GM12864 (cell line): Measurements from ENCODE around the gene NOS3.

Experiments used
- DNase-seq: peaks from one replicate; pipeline ENCODE4 v3.0.0-alpha.2; 2011; ENCODE audit warnings: low read depth
- H3K4me3 ChIP-seq: 2 replicates; pipeline ENCODE4 v1.5.1; 2011; ENCODE audit warnings: mild to moderate bottlenecking, low read depth, low read length, control low read depth
- TF ChIP-seq, protein P1 (sequence below): IDR thresholded peaks from 2 replicates; pipeline ENCODE4 v1.5.1; 2011; ENCODE audit warnings: low read depth, mild to moderate bottlenecking, moderate library complexity, low read length, control low read depth, inconsistent platforms; ENCODE audit errors: missing control alignments

The NOS3 gene

DNA sequence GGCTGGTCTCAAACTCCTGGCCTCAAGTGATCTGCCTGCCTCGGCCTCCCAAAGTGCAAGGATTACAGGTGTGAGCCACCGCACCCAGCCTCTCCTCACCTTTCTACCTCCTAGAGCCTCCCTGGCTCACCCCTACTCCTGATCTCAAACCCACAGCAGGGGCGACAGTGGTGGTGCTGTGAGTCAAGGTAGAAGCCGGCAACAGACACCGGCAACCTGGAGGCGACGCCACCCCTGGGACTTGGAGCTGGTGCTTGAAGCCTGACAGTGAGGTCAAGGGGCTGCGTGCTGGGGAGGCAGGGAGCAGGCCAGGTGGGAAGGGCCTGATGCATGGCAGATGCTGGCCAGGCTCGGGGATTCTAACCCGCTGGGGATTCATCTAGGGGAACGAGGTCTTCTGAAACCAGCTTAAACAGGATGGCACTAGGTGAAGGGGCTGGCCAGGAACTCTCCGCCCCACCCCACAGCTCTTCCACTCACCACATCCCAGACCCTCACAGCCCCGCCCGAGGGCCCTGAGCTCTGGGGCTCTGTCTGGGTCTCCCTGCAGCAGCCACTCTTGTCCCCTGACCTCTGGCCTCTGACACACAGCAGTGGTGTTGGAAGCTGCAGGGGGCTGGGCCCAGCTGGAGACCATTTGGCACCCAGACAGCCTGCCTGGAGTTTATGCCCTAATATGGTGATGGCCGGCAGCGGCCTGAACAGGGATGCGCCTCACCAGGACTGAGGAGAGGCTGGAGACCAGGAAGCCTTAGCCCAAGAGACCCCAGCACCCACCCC lies 29.1 kb upstream of the NOS3 start:
- H3K4me3 ChIP-seq = no peak overlapping the region
- TF ChIP-seq, protein P1, sequence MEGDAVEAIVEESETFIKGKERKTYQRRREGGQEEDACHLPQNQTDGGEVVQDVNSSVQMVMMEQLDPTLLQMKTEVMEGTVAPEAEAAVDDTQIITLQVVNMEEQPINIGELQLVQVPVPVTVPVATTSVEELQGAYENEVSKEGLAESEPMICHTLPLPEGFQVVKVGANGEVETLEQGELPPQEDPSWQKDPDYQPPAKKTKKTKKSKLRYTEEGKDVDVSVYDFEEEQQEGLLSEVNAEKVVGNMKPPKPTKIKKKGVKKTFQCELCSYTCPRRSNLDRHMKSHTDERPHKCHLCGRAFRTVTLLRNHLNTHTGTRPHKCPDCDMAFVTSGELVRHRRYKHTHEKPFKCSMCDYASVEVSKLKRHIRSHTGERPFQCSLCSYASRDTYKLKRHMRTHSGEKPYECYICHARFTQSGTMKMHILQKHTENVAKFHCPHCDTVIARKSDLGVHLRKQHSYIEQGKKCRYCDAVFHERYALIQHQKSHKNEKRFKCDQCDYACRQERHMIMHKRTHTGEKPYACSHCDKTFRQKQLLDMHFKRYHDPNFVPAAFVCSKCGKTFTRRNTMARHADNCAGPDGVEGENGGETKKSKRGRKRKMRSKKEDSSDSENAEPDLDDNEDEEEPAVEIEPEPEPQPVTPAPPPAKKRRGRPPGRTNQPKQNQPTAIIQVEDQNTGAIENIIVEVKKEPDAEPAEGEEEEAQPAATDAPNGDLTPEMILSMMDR = no peak
- no peak for DNase-seq

DNA sequence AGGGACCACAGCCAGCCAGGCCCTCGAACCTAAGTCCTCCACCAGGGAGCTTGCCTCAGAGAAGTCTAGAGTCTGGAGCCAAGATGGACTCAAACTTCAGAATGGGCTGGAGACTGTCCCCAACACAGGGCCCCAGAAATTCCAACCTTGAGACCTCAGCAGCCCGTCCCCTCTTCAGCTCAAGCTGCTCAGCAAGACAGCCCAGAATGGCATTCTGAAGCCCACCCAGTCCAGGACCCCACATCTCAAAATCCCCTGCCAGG lies 28.6 kb upstream of the NOS3 start:
- TF ChIP-seq, protein P1 = no peak
- no peak for DNase-seq
- H3K4me3 ChIP-seq = no peak overlapping the region

DNA sequence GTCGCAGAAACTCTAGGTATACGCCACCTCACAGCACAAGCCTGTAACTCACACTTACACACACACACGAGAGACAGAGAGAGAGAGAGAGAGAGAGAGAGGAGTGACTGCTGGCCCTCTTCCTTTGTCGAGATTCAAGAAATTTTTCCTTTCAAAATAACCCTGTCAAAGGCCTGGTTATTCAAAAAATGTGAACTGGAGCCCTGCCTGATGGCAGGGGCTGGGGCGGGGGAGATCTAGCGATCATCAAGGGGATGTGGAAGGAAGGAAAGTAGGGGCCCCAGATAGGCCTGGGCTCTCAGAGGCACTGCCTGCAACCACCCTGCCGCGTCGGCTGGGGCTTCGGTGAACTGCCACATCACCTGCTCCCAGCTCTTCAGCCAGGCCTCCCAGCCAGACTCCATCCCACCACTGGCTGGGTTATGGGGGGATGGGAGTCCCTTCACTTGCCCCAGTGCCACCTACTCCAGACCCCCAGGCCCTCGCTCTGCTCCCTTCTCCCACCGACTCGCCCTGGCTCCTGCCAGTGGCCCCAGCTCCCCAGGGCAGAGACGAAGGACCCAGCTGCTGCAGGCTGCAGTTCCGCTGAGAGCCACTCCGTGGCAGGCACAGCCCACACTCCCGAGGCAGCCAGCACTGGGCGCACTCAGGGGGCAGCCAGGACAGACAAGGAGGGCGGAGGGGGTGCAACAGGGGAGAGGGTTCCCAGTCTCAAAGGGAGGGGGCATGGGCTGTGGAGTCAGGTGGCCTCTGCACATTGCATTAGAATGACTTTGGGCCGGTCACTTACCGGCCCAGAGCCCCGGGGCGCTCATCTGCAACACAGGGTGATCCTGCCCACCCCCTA lies 28.0 kb upstream of the NOS3 start:
- TF ChIP-seq, protein P1 = peak; percentile 97
- DNase-seq = no peak
- no peak overlapping the region for H3K4me3 ChIP-seq

DNA sequence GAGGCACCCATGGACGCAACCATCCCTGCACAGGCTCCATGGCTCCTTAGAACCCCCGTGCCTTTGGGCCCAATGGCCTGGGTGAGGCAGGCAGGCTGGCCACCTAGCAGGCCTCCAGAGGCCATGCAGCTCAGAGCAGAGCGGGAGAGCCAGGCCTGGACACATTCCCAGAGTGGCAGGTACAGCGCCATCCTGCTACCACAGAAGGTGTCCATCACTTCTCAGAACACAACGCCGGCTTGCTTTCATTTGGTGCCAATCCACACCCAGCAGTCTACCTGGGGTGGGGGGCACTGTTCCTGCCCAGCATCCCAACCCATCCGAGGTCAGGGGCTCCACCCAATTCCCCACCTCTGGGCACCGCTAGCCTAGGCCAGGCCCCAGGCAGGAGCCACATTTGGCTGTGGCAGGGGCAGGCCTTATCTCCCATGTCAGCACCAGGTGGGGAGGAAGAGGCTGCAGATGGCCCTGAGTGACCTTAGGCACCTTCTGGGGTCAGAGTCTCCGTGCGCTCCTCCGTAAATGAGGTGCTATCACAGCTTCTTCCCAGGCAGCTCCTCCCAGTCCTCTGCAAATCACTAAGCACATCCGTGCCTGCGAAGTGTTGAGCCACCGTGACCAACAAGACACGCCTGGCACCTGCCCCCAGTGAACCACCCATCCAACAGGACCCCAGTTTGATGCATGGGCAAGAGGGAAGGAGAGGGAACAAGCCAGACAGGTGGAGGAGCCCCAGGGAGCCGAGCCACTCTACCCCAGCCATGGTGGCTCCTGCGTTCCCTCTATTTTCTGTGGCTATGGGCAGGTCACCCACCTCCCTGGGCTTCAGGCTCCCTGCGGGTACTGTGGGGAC lies 26.9 kb upstream of the NOS3 start:
- TF ChIP-seq, protein P1 = no peak

DNA sequence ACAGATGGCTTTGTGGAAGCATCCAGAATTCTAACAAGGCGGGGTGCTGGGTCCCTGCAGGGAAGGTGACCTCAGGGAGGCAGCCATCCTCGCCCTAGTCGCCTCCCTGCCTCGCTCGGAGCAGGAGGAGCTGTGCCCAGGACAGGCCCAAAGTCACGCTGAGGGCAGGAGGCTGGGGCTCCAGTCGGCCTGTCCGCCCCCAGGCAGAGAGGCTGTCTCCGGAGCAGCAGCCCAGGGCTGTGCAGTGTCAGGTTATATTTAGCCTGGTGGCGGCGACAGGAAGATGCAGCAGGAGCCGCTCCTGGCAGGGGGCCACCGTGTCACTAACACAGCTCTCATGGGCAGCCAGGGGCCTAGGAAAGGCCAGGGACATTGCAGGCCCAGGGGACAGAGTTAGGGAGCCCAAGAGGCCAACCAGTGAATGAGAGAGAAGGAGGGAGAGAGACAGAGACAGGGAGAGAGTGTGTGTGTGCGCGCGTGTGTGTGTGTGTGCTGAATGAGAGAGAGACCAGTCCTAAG lies 26.2 kb upstream of the NOS3 start:
- TF ChIP-seq, protein P1 = no peak
- DNase-seq = no peak
- H3K4me3 ChIP-seq = no peak overlapping the region

More for the DNA sequence above, 26.9 kb upstream of the NOS3 start:
- H3K4me3 ChIP-seq = no peak overlapping the region
- DNase-seq = no peak

DNA sequence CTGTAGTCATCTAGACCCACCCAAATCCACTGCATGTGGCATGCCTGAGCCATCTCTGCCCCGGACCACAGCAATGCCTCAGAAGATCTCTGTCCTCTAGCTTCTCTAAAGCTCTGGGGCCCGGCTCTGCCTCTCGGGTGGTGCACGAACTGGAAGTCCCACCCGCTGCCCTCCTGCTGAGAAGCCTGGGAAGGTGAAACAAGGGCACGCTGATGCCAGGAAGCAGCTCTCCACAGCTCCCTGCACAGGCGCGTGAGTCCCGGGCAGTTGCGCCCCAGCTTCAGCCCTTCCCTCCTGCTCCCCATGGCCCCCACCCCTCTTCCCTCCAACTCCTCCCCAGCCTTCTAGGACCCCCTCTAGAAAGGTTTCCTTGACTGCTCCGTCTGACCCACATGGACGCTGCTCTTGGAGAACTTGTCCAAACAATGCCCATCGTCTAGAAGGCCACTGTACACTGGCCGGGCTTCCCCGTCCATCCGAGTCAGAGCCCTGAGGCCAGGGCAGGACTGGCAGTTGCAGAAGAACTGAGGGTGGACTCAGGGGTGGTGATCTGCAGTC lies 25.5 kb upstream of the NOS3 start:
- TF ChIP-seq, protein P1 = no peak
- no peak for DNase-seq
- no peak overlapping the region for H3K4me3 ChIP-seq
